Muscle of back (tissue), 11 donors: ENCODE measurements around the gene DLGAP1. TPM values are rescaled to one million over a fixed set of nuclear protein-coding genes. Genes with fewer than 3 reads are reported as not detected.
A peak's percentile ranks its signal among the peaks of the same experiment; 100 is the strongest.
"Not testable (repeated sequence)": the region's sequence is repeated elsewhere in the genome, so short reads cannot be mapped to it uniquely, and the experiment has no call there.

Experiments
- DNase-seq, 3 donors: peaks; one replicate each; pipeline versions ENCODE4 v3.0.0 to v3.0.0-alpha.2; 2013
- polyA plus RNA-seq, 10 donors: library from polyadenylated mRNA; unstranded; fragments of 120-200 nt; gene quantifications; one replicate each; pipeline ENCODE4 v1.2.1, GENCODE V29; 2013; ENCODE audit not compliant: insufficient read length in 10 of 10

The DLGAP1 gene
- polyA plus RNA-seq, 10 donors, result 1.3 to 3.5 (median 2.1) TPM

DNA sequence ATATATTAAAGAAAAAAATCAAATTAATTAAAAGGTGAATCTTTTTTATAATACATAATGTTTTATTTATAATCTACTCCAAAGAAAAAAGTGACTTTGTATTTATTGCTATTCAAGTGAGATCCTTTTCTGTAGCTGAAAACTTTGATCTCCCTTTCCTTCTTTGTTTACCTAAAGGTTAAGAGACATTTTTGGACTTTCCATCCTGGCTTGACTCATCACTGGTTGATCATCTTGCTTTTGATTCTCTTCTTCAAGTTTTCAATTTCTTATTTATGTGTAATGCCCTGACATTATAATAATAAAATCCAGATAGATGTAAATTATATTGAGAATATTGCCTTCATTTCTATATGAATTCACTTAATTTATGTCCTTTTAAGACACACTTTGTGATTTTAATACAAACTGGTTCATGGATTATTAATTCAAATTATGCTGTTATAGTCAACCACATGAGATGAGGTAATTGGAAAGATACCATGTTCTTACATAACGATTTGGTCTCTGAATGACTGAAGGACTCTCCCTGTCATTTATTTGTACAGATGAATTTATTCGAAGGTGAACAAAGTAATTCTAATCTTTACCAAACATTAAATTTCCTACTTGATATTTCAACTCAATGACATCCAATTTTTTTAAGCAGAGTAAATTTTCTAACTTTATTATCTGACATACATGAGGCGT lies 820.7 kb downstream of the DLGAP1 start:
- no peak for DNase-seq

DNA sequence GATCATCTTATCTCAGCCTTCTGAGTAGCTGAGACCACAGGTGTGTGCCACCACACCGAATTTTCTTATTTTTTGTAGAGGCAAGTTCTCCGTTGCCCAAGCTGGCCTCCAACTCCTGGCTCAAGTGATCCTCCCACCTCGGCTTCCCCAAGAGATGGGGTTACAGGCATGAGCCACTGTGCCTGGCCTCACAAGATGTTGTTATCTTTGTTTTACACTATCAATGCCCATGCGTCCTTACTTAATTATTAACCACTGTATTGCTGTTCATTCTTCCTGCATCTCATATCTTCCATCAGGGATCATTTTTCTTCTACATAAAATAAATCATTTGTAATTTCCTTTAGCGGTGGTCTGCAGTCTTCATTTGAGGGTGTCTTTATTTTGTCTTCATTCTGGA lies 823.2 kb downstream of the DLGAP1 start:
- DNase-seq, result no peak

DNA sequence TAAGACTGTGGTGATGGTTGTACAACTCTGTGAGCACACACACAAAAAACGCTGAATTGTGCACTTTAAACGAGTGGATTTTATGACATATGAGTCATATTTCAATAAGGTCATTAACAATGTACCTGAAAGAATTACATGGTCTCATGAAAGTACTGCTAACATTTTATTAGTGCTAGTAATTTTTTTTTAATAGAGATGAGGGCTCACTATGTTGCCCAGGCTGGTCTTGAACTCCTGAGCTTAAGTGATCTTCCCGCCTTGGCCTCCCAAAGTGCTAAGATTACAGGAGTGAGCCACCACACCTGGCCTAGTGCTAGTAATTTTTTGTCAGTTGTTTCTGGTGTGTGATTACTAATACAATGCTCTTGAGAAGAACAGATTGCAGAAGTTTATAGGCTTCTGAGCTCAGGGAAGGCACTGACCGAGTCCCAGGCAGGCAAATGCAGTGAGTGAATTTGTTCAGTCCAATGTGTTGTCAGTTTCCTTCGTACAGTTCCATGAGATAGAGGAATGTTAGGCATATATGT lies 828.1 kb downstream of the DLGAP1 start:
- DNase-seq, result no peak

DNA sequence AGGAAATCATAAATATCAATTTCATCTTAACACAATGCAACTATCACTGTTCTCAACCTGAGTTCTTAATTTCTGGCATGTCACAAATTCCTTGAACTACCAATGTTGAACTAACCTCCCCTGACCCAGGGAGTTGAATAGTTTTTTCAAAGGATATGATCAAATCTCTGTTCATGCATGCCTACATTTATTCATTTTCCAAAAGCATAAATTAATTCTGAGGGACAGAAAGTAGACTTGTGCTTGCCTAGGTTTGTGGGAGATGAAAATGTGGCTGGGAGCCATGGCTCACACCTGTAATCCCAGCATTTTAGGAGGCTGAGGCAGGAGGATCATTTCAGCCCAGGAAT lies 829.4 kb downstream of the DLGAP1 start:
- DNase-seq, result no peak

DNA sequence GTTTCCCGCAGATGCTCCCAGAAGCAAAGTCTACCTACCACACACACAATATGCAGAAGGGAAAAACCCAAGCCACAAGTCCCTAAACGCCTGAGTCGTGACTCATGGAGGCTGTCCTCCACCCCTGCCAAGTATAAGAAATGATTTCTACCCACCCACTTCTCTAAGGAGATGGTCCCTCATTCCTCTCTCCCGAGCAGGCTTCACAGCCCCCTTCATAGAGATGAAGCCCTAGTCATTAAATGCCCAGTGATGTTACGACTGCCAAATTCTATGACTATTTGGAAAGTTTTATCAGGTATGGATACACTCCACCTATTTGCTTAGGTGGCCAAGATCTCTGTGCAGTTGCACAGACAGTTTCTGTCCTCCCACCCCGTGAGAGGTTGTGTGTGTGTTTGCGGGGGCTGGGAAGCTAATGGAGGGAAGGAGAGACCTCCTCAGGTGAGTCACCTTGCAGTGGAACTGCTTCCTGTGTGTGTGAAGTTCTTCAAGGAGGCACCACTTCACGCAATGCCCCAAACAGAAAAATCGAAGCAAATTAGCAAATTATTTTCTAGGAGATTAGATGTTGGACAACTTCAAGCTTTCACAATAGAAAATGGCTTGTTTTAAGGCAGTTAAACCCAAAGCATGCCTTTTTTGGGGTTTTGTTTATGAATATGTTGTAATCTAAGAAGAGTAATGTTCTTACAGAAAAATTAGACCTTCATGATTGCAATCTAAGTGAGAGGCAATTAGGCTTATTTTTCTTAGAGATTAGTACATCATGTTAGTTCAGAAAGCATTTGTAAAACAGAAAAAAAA lies 830.0 kb downstream of the DLGAP1 start:
- DNase-seq, result peak; percentile 34 to 94 (median 57)

DNA sequence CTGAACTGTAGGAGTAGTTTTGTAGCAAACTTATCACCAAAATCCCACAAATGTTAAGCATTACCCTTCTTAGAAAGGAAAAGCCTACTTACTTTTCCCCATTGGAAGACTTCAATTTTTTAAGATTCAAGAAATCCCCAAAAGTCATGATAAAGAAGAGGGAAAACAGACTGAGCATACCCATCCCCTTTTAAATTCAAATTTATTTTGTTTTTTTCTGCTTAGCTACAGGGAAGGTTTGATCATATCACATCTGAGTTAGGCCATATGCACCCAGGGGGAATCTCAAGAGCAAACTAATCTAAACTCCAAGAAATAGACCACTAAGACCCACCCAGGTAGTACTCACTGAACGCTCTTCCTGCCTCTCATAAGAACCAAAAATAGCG lies 830.6 kb downstream of the DLGAP1 start:
- no peak for DNase-seq

DNA sequence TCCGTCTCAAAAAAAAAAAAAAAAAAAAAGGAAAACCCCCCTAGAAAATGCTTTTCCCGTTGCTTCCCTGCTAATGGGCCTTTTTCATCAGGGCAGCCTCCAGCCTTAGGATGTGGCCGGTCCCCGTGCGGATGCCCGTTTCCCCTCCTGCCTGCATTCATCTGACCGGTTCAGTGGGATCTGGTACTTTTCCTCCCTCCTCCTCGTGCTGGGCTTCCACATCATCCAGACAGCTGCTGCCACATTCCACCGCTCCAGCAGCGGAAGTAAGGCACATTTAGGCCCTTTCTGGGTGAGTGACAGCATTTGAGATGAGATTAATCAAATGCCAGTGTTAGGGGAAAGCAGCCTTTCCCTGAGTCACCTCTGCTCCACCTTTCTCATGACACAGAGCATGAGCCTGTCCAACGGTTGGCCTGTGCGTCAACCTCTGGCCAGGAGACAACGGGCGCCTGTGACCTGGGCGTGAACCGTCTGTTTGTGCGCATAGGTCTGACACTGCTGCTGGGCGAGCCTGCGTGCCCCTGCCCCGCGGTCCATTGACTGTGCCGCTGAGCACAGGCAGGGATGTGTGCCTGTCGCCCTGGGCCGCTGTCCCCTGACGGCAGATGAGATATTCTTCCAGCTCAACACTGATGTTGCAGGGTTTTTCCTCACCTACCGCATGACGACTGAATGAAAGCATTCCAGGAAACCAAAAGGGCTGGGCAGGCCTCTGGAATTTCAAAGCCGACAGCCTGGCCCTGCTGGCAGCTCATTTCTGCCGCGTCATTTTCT lies 831.1 kb downstream of the DLGAP1 start:
- DNase-seq, result peak; percentile 57 to 93 (median 79)

DNA sequence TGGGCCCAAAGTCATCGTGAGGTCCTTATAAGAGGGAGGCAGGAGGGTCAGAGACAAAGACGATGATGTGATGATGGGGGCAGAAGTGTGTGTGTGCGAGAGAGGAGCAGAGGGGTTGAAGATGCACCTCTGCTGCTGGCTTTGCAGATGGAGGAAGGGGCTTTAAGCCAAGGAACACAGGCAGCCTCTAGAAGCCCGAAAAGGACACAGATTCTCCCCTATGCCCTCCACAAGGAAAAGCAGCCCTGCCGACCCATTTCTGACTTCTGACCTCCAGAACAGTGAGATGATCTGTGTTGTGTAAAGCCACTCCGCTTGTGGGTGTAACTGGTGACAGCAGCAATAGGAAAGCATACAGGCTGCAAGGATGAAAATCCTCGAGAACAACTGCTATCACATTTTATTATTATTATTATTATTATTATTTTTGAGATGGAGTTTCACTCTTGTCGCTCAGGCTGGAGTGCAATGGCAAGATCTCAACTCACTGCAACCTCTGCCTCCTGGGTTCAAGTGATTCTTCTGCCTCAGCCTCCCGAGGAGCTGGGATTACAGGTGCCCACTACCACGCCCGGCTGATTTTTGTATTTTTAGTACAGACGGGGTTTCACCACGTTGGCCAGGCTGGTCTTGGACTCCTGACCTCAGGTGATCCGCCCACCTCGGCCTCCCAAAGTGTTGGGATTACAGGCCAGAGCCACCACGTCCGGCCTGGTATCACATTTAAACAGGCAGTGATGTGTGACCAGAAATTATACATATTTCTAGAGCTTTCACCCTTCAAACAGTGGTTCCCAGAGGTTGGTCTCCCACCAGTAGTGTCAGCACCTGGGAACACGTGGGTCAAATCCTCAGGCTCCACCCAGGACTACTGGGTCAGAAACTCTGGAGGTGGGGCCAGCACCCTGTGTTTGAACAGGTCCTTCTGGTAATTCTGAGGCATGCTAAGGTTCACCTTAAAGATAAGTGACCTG lies 834.7 kb downstream of the DLGAP1 start:
- no peak for DNase-seq

DNA sequence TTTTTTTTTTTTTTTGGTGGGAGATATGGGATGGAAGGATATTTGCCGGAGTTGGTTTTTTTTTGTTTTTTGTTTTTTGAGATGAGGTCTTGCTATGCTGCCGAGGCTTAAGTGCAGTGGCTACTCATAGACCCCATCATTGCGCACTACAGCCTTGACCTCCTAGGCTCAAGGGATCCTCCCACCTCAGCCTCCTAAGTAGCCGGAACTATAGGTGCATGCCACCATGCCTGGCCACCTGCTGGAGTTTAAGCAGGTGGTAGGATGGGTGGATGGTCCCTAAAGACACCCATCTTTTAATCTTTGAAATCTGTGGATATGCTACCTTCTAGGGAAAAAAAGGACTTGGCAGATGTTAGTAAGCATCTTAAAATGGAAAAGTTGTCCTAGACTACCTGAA lies 835.4 kb downstream of the DLGAP1 start:
- no peak for DNase-seq

DNA sequence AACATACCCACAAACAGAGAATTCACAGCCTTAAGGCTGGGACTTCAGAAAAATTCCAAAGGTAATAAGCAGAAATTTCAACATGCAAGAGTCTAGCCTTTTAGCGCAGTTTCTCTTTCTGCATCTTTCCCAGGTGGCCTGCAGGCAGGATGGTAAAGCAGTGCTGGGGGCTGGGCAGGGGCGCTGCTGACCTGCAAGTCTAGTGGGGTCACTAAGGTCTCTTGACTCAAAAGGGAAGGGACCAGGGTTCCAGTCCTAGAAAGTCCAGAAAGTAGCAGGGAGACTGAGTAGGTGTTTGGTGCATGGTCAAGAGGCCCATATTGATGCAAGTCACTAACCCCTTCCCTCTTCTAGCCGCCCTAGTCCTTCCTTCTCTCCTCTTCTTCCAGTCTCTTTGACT lies 835.9 kb downstream of the DLGAP1 start:
- DNase-seq, result no peak

DNA sequence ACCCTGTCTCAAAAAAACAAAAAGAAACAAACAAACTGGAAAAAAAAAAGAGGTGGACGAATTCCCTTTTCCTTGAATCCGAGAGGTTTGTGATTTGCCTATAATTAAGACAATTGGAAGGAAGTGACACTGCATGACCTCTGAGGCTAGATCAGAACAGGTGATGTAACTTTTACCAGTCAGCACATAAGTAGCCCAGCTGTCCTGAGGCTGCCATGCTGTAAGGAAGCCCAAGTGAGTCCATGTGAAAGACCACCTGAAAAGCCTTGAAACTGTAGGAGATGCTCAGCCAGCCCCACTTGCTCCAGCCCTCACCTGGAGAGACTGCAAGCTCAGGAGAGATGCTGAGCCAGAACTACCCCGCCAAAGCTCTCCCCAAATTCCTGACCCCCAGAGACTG lies 838.4 kb downstream of the DLGAP1 start:
- DNase-seq, result no peak

DNA sequence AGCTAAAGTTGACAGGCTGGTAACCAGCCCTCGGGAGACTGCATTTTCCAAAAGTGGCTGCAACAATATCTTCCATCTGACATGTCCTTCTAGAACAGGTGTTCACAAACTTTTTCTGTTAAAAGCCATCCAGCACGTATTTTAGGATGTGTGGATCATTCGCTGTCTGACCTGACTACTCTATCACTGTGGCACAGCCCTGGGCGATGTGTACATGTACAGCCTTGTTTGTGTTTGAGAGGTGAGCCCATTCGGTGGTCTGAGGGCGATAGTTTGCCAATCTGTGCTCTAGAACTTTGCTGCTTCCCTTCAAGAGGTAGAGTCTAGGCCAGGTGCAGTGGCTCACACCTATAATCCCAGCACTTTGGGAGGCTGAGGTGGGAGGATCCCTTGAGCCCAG lies 839.0 kb downstream of the DLGAP1 start:
- no peak for DNase-seq

DNA sequence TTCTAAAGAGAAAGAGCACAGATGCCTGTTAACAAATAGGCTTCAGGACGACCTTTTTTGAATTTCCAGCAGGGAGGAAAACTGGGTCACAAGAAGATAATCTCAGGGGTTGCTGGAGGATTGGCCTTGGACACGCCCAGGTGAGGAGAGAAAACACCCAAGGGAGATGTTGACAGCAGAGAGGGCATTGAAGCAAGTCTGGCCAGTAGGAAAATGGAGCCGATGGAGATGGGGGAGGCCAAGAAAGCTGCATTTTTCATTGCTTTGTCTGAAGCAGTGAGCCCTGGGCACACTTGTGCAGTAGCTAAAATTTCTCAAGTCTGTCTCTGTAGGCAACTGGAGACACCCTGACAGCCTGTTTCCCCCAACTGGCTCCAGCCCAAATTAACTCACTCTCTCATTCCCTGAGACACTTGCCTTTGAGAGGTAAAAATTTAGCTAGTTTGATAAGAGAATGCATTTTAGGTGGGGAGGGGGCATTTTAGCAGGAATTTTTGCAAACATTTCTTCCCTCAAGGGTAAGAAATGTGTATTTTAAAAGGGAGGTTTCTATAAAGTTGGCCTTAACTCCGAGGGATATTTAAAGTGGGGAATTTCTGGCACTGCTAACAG lies 839.6 kb downstream of the DLGAP1 start:
- DNase-seq, result no peak

DNA sequence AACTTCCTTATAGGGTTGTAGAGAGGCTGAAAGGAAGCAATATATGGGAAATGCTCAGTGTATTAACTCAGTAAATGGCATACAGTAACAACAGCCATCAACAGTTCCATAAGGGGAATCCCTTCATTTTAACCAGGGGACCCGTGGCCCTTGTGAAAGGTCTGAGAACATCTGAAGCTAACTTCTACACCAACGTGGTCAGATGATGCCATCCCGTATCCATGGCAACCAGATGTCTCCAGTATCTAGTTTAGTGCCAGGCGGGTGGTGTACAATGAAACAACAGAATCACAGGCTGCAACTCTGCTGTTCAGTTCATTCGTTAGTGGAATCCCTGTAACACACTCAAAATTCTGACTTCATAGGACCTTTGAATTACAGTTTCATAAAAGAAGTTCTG lies 842.8 kb downstream of the DLGAP1 start:
- DNase-seq, result no peak

DNA sequence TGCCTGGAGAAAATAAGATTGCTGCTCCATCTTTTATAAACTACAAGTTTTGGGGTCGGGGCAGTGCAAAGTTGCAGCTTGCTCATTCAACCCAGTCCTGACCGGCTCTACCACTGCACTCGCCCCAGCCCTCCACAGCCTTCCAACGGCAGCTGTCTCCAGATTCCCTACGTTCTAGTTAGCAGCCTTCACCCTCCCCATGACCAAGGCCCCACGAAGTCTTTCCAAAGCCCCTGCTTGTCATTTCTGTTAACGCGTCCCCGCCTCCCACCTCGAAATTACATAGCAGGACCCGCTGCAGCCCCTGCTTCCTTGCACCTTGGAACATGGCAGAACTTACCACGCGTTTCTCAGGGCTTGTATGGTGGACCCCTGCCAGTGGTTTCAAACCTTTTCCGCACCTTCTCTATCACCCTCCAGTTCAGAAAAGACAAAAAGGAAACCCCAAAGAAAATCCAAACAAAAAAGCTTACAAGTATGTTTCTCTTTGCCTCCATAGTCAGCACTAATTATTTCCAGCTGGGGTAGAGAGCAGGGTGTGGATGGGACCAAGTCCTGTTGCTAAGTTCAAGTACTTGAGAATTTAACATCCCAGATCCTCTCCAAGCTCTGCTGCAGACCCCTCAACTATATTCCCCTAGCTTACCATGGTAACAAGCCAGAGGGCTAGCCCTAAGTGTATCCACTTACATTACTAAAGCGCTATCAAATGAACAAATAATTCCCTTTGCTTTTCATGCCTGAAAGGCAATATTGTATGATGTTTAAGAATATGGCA lies 843.6 kb downstream of the DLGAP1 start:
- peak; percentile 52 to 82 (median 59) for DNase-seq

DNA sequence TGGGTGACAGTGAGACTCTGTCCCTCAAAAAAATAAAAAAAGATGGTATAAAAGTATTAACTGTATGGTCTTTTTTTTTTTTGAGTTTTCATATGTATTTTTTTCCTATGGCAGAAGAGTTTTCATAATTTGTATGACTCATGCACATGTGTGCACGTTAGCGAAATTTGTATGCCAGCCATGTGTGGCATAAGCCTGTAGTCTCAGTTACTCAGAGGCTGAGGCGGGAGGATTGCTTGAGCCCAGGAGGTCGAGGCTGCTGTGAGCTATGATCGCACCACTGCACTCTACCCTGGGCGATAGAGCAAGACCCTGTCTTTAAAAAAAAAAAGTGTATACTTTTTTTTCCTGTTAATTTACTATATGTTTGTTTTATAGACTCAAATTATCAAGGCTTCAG lies 844.3 kb downstream of the DLGAP1 start:
- peak in 1 of 3 donors; percentile 35 for DNase-seq

DNA sequence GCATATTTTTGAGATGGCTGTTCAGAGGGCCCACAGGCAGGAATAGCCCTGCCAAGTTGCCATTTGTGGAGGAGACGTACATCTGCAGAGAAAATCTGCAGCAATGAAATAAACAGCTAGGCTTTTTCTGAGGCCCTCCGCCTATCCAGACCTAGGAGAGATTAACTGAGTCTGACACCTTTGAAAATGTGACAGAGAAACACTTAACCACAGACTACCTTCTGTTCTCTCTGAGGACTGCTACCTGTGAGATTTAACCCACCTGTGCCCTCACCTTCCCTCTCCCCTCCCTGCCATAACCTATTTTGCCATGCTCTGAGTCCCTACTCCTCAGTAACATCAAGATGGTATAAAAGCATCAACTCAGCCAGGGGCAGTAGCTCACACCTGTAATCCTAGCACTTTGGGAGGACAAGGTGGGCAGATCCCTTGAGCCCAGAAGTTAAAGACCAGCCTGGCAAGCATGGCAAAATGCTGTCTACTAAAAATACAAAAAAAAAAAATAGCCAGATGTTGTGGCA lies 844.9 kb downstream of the DLGAP1 start:
- no peak for DNase-seq

DNA sequence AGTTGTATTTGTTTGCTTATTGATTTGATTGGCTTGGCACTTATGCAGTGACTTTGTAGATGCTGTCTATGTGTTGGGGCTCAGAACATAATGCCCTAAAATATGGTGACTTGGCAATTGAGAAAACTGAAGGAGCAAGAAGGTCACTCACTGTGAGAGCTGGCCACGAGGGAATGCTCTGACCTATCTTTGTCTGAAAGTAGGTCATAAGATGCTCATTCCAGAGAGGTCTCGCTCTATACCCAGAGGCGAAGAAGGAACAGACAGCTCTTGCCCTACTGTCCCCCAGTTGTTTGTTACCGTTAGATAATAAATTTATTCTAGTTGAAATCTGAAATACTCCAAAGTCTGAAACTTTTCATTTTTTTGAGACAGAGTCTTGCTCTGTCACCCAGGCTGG lies 846.6 kb downstream of the DLGAP1 start:
- no peak for DNase-seq

DNA sequence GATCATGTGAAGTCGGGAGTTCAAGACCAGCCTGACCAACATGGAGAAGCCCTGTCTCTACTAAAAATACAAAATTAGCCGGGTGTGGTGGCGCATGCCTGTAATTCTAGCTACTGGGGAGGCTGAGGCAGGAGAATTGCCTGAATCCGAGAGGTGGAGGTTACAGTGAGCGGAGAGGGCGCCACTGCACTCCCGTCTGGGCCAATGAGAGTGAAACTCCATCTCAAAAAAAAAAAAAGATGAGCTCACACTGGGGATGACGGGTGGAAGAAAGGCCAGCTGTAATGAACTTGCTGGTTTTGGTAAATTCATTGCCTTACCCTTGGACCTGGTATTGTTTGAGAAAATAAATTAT lies 847.0 kb downstream of the DLGAP1 start:
- not testable (repeated sequence) for DNase-seq
